ENCODE results near the gene MIF4GD. TPM values are rescaled to one million over a fixed set of nuclear protein-coding genes. Genes with fewer than 3 reads are reported as not detected.

The MIF4GD gene
- total and polyA plus RNA-seq, 9 of the 15 experiments (the other 6 are each of a cell fraction or from before 2014, with no cell fraction given): 11.8 to 63.8 (median 28.1) TPM

- TF ChIP-seq USF2 (CRISPR knock-in tag; IDR thresholded peaks at IDR 0.05) (no peak), ZNF316 (IDR thresholded peaks at IDR 0.05) (peak; percentile 27), RAD21 (CRISPR knock-in tag; conservative IDR thresholded peaks at IDR 0.05 in 1 of 2, IDR thresholded peaks at IDR 0.05 in 1 of 2) (peak; percentile 65 to 70), NFE2 (IDR thresholded peaks at IDR 0.05; ENCODE audit: low read depth) (no peak), ZNF324 (CRISPR knock-in tag; IDR thresholded peaks at IDR 0.05) (no peak), RAD51 (IDR thresholded peaks at IDR 0.05; ENCODE audit: borderline replicate concordance, low read depth) (peak; percentile 44; the same call in 1 of the 2 replicates), RNF219 (CRISPR knock-in tag; IDR thresholded peaks at IDR 0.05) (no peak), HLTF (IDR thresholded peaks at IDR 0.05) (no peak), ZNF699 (CRISPR knock-in tag; IDR thresholded peaks at IDR 0.05; ENCODE audit: insufficient replicate concordance) (no peak), GABPB1 (CRISPR knock-in tag; IDR thresholded peaks at IDR 0.05) (no peak), NBN (IDR thresholded peaks at IDR 0.05; ENCODE audit: low read depth) (0 out of 2 replicates have a peak, but pooled peaks have one; percentile 24), ZNF197 (CRISPR knock-in tag; IDR thresholded peaks at IDR 0.05; ENCODE audit: low read depth) (no peak), TEAD4 (IDR thresholded peaks at IDR 0.05; ENCODE audit: low read length) (no peak), TEAD4 (CRISPR knock-in tag; IDR thresholded peaks at IDR 0.05; ENCODE audit: borderline replicate concordance) (no peak), STAG1 (CRISPR knock-in tag; IDR thresholded peaks at IDR 0.05; ENCODE audit: borderline replicate concordance) (no peak), FOXA3 (CRISPR knock-in tag; conservative IDR thresholded peaks at IDR 0.05 in 1 of 2, IDR thresholded peaks at IDR 0.05 in 1 of 2) (no peak), CBX3 (IDR thresholded peaks at IDR 0.05; ENCODE audit: borderline replicate concordance in 1 of 2, low read length in 2 of 2) (no peak), ZNF175 (CRISPR knock-in tag; IDR thresholded peaks at IDR 0.05; ENCODE audit: low read depth) (no peak), ZKSCAN1 (IDR thresholded peaks at IDR 0.05; ENCODE audit: low read depth, low read length) (no peak), SUPT5H (IDR thresholded peaks at IDR 0.05) (no peak; the same call in 1 of the 2 replicates), RBM17 (IDR thresholded peaks at IDR 0.05; ENCODE audit: borderline replicate concordance, low read depth, low read length) (no peak), GATAD2B (IDR thresholded peaks at IDR 0.05; ENCODE audit: borderline replicate concordance) (no peak), GTF2E2 (tag; IDR thresholded peaks at IDR 0.05) (peak; percentile 48; the same call in 1 of the 2 replicates), RBM15 (IDR thresholded peaks at IDR 0.05; ENCODE audit: insufficient read depth, low read length) (no peak), PHTF2 (CRISPR knock-in tag; IDR thresholded peaks at IDR 0.05) (no peak)
- TF ChIP-seq, protein P1, sequence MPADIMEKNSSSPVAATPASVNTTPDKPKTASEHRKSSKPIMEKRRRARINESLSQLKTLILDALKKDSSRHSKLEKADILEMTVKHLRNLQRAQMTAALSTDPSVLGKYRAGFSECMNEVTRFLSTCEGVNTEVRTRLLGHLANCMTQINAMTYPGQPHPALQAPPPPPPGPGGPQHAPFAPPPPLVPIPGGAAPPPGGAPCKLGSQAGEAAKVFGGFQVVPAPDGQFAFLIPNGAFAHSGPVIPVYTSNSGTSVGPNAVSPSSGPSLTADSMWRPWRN (IDR thresholded peaks at IDR 0.05; ENCODE audit: low read depth): peak; percentile 30; the same call in 1 of the 2 replicates
- TF ChIP-seq, protein P2, sequence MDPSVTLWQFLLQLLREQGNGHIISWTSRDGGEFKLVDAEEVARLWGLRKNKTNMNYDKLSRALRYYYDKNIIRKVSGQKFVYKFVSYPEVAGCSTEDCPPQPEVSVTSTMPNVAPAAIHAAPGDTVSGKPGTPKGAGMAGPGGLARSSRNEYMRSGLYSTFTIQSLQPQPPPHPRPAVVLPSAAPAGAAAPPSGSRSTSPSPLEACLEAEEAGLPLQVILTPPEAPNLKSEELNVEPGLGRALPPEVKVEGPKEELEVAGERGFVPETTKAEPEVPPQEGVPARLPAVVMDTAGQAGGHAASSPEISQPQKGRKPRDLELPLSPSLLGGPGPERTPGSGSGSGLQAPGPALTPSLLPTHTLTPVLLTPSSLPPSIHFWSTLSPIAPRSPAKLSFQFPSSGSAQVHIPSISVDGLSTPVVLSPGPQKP (CRISPR knock-in tag; IDR thresholded peaks at IDR 0.05): no peak
These were observed 18.9 kb upstream of the MIF4GD start (continued) for GRCh38 chr17:75289832-75290337.

Data from K562 (cell line).